Epithelial cell of esophagus (primary cell): Measurements from ENCODE around the gene CHD9NB.
A peak's percentile ranks its signal among the peaks of the same experiment; 100 is the strongest.

ENCODE experiments used
- DNase-seq: peaks from one replicate; pipeline ENCODE4 v3.0.0; 2010; ENCODE audit warnings: low read depth
- H3K4me3 ChIP-seq: 2 replicates; pipeline ENCODE4 v1.5.1; 2011; ENCODE audit warnings: mild to moderate bottlenecking, low read length, control low read depth
- TF ChIP-seq, protein P1 (sequence below): IDR thresholded peaks from 2 replicates; pipeline ENCODE4 v1.5.1; 2011; ENCODE audit warnings: low read depth, mild to moderate bottlenecking, low read length, control low read depth, inconsistent platforms; ENCODE audit not compliant: insufficient read depth; ENCODE audit errors: missing control alignments

CHD9NB gene

DNA sequence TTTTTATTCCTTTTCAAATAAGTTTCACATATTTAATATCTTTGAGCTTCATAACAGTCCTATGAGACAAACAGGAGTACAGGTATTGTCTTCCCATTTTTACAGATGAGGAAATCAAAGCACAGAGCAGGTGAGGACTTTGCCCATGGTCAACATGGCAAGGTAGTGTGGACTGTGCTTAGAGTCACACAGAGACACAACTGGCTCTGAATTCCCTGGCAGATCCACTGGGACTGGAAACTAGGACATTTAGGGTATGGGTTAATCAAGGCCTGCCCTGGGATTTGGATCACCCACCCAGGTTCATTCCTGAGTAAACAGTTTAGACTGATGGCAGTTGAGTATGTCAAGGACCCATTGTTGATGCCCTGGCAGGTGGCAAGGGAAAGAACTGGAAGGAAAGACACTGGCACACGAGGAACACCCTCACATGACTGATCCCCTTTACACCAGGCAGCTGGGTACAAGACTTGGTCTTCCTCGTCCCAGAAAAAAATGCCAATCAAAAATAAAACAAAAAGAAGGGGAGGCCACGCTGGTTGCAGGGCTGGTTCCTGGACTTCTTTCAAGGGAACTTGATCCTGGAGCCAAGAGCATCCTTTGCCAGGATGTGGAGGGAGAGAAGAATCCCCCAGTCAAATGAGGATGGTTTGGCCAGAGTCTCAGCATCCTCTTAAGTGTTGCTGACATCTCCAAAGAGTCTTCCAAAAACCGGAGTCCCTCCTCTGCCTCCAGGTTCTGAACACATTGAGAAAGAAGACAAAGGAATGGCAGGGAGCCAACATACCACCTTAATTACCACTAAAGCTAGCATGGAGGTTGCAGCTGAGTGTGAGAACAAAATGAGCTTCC, 37.0 kb upstream of the CHD9NB start:
- no peak overlapping the region for H3K4me3 ChIP-seq
- DNase-seq, result peak; percentile 44
- TF ChIP-seq, protein P1, sequence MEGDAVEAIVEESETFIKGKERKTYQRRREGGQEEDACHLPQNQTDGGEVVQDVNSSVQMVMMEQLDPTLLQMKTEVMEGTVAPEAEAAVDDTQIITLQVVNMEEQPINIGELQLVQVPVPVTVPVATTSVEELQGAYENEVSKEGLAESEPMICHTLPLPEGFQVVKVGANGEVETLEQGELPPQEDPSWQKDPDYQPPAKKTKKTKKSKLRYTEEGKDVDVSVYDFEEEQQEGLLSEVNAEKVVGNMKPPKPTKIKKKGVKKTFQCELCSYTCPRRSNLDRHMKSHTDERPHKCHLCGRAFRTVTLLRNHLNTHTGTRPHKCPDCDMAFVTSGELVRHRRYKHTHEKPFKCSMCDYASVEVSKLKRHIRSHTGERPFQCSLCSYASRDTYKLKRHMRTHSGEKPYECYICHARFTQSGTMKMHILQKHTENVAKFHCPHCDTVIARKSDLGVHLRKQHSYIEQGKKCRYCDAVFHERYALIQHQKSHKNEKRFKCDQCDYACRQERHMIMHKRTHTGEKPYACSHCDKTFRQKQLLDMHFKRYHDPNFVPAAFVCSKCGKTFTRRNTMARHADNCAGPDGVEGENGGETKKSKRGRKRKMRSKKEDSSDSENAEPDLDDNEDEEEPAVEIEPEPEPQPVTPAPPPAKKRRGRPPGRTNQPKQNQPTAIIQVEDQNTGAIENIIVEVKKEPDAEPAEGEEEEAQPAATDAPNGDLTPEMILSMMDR, result no peak

DNA sequence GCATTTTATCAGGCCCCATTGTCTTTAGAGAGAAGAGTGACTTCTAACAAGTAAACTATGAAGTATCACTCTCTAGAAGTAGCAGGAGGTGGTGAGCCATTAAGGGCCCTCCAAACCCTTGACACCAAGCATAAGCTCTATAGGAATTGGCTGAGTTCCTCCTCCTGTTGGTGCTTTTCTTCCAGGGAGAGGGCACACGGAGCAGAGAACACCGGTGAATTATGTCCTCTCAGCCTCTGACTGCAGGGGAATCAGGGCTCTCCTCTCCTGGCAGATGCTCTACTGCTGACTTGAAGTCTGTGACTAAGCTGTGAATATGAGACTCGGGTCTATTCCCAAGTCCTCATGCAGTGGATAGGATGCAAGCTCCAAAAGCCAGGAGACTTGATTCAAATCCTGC, 34.4 kb upstream of the CHD9NB start:
- no peak for DNase-seq
- H3K4me3 ChIP-seq, result no peak overlapping the region
- TF ChIP-seq, protein P1, result no peak

DNA sequence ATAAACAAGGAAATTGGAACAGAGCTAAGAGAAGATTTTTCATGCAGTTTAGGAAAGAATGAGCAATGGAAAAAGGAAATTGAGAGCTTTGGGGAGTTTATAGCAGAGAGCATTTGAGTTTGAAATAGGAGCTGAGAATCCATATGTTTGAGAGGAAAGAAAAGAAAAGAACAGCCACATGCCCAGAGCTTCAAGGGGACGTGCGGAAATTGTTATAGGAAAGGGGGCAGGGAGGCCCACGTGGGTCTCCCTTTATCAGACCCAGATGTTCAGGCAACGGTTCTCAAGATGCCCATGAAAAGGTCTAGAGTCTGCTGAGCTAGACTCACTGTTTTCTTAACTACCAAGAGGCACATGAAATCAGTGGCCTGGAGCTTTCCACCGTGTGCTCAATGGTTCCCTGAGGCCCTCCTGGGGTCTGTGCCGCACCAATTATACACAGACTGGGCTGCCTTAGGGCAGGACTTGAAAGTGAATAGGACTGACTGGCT, 33.3 kb upstream of the CHD9NB start:
- H3K4me3 ChIP-seq, result no peak overlapping the region
- DNase-seq, result no peak
- TF ChIP-seq, protein P1, result no peak

DNA sequence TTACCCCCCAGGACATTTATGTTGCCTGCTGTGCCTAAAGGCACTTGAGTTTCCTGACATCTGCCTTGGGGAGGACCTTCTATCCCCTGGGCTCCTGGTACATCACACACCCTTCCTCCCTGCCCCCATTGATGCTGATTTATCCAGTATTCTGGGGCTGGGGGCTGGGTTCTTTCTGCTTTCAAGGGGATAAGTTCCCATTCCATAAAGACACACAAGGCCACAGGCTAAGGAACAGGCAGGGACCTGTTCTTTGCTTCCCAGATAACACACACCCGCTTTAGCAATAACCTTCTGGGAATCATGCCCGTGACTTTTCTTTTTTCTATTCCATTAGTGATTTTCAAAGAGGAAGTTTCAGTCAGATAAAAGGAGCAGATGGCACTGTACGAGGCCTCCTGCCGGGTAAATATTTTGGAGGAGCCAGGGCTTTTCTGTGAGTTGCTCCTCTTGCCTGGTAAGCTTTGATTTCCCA, 32.7 kb upstream of the CHD9NB start:
- DNase-seq, result peak; percentile 71
- no peak overlapping the region for H3K4me3 ChIP-seq
- TF ChIP-seq, protein P1, result no peak

DNA sequence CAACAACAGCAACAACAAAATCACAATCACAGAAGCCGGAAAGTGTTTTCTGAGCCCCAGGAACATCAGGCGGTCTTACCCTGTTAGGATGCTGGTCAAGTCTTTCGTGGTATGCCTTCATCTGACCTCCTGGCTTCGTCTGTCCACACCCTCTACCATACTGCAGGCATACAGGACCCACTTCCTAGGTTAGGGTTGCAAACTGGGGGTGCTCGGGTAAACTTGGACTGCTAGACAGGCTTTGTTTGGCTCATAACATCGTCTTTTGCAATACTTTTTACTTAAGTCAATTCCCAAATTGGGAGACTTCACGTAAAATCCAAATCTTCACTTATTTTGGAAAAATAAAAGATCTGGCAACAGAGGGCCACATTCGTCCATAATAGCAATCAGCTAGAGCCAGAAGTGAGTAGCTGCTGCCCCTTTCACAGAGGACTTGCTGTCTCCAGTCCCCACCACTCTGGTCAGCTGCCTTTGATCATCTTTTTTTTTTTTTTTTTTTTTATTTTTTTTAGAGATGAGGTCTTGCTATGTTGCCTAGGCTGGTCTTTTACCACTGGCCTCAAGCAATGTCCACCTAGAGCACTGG, 32.1 kb upstream of the CHD9NB start:
- no peak overlapping the region for H3K4me3 ChIP-seq
- TF ChIP-seq, protein P1, result no peak
- no peak for DNase-seq

DNA sequence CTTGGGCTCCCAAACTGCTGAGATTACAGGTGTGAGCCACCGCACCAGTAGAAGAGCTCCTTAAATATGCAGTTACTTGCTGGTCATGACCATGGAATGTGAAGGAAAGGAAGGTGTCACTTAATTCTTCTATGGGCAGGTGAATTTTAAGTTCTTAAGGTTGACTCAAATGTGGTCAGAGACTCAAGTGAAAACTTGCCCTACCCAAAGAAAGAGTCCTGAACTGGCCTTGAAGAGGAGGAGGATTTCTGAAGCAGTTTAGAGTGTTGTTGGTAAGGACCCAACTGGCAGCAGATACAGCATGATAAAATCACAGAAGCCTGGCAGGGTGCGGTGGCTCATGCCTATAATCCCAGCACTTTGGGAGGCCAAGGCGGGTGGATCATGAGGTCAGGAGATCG, 31.4 kb upstream of the CHD9NB start:
- DNase-seq, result peak; percentile 95
- TF ChIP-seq, protein P1, result no peak

More for the DNA sequence above, 31.4 kb upstream of the CHD9NB start:
- no peak overlapping the region for H3K4me3 ChIP-seq
